CD4-positive, alpha-beta memory T cell (primary cell): ENCODE data around the gene RPS3. TPM values are rescaled to one million over a fixed set of nuclear protein-coding genes. Genes with fewer than 3 reads are reported as not detected.
A peak's percentile ranks its signal among the peaks of the same experiment; 100 is the strongest.

Experiments
- CTCF ChIA-PET: fragments of 350-600 bp; sonication (Branson Sonifier 250); formaldehyde crosslinking; loops from one replicate; lab custom pipeline; 2021; ENCODE audit warnings: inconsistent platforms; ENCODE audit not compliant: partially characterized antibody; lab: Charles Lee
- POLR2A ChIA-PET: fragments of 350-600 bp; sonication (Branson Sonifier 250); formaldehyde crosslinking; loops from one replicate; lab custom pipeline; 2021; ENCODE audit not compliant: partially characterized antibody; lab: Charles Lee
- DNase-seq, 5 donors: peaks; one replicate each; pipeline versions ENCODE4 v3.0.0 to v3.0.0-alpha.2; 2020 to 2022; ENCODE audit warnings: mixed read lengths in 1 of 5
- H3K27ac ChIP-seq: one replicate; pipeline ENCODE4 v1.7.0; 2013; ENCODE audit warnings: low read depth, low read length
- H3K27me3 ChIP-seq: 2 replicates; pipeline ENCODE4 v1.7.0; 2013; ENCODE audit warnings: mild to moderate bottlenecking, low read length, moderate library complexity; ENCODE audit not compliant: insufficient read depth
- H3K36me3 ChIP-seq: 2 replicates; pipeline ENCODE4 v1.7.0; 2013; ENCODE audit warnings: mild to moderate bottlenecking, low read length, moderate library complexity; ENCODE audit not compliant: insufficient read depth
- H3K4me1 ChIP-seq: 2 replicates; pipeline ENCODE4 v1.7.0; 2013; ENCODE audit warnings: mild to moderate bottlenecking, low read length, moderate library complexity; ENCODE audit not compliant: insufficient read depth
- H3K4me3 ChIP-seq, 2 donors: one replicate each; pipeline ENCODE4 v1.7.0; 2013; ENCODE audit warnings: low read length in 2 of 2, mild to moderate bottlenecking in 1 of 2
- H3K9me3 ChIP-seq, 2 donors: one replicate each; pipeline ENCODE4 v1.7.0; 2013; ENCODE audit warnings: low read length in 2 of 2, control low read depth in 1 of 2; ENCODE audit not compliant: control insufficient read depth in 1 of 2
- H3K27ac Mint-ChIP-seq, 7 donors: one replicate each; pipeline ENCODE4 v1.8.0; 2020 to 2021; ENCODE audit warnings: mixed read lengths in 7 of 7, mild to moderate bottlenecking in 6 of 7, inconsistent platforms in 3 of 7, moderate library complexity in 3 of 7
- H3K27me3 Mint-ChIP-seq, 2 donors: one replicate each; pipeline ENCODE4 v1.8.0; 2020 to 2021; ENCODE audit warnings: mixed read lengths in 2 of 2
- H3K36me3 Mint-ChIP-seq, 2 donors: one replicate each; pipeline ENCODE4 v1.8.0; 2020 to 2021; ENCODE audit warnings: mixed read lengths in 2 of 2, inconsistent platforms in 1 of 2, mild to moderate bottlenecking in 1 of 2
- H3K4me1 Mint-ChIP-seq, 4 donors: one replicate each; pipeline ENCODE4 v1.8.0; 2020 to 2021; ENCODE audit warnings: mixed read lengths in 4 of 4, mild to moderate bottlenecking in 1 of 4
- H3K4me3 Mint-ChIP-seq, 8 donors: one replicate each; pipeline ENCODE4 v1.8.0; 2020 to 2021; ENCODE audit warnings: mixed read lengths in 8 of 8, mild to moderate bottlenecking in 7 of 8, moderate library complexity in 6 of 8, inconsistent platforms in 3 of 8
- H3K9me3 Mint-ChIP-seq, 8 donors: one replicate each; pipeline ENCODE4 v1.8.0; 2020 to 2021; ENCODE audit warnings: mixed read lengths in 8 of 8, mild to moderate bottlenecking in 5 of 8, inconsistent platforms in 3 of 8, moderate library complexity in 1 of 8
- intact Hi-C: fragments of 100-400 bp; cut with micrococcal nuclease; formaldehyde crosslinking; loops from one replicate; pipeline ENCODE4 v1.15.1; 2023
- polyA plus RNA-seq, 2 donors: library from polyadenylated mRNA; unstranded; fragments of 300-500 nt; fragmentation: Illumina TruSeq; gene quantifications; one replicate each; pipeline ENCODE4 v1.2.3, GENCODE V29; 2021
- total RNA-seq, 2 experiments: library from RNA; stranded (reverse); gene quantifications; one replicate each; pipeline ENCODE4 v1.2.3, GENCODE V29; 2021

Gene RPS3
- total and polyA plus RNA-seq, 4 experiments from 2014 or later: 4,846 to 5,812 (median 5,249) TPM

- Mint-ChIP-seq H3K4me3 (no peak overlapping the region), H3K9me3 (no peaks in the 10 kb centered on the region), H3K36me3 (peaks cover 10 to 36% of the 10 kb centered on the region in 2 donors), H3K27ac (peak overlapping the region in 2 of 7 donors; percentile 24 to 53), H3K27me3 (no peaks in the 10 kb centered on the region), H3K4me1 (peaks cover 0 to 1% (median 0%) of the 10 kb centered on the region in 4 donors)
- Histone ChIP-seq H3K27me3 (no peaks in the 10 kb centered on the region), H3K4me1 (no peaks in the 10 kb centered on the region), H3K9me3 (no peaks in the 10 kb centered on the region), H3K27ac (no peak overlapping the region), H3K36me3 (no peaks in the 10 kb centered on the region), H3K4me3 (no peak overlapping the region)
- no peak for DNase-seq
- POLR2A ChIA-PET: interaction anchor here (1.1 kb wide), 1 partner anchor 74 kb away, joined by 5 read pairs; no protein-coding TSS in a partner anchor
- CTCF ChIA-PET: interaction anchor here (0.7 to 1.3 kb wide), 4 partner anchors 62 to 171 kb away, joined by 3 to 6 read pairs (median 4); no protein-coding TSS in a partner anchor
- intact Hi-C loops: no loop called here
These were observed 51.8 kb downstream of the RPS3 start for GRCh38 chr11:75450826-75451821.

- POLR2A ChIA-PET: no interaction called here
- H3K27ac Mint-ChIP-seq: peak overlapping the region in 1 of 7 donors; percentile 20
- Histone ChIP-seq H3K9me3 (no peaks in the 10 kb centered on the region), H3K4me3 (no peak overlapping the region), H3K27ac (no peak overlapping the region), H3K27me3 (no peaks in the 10 kb centered on the region), H3K36me3 (no peaks in the 10 kb centered on the region), H3K4me1 (no peaks in the 10 kb centered on the region)
- peaks cover 0 to 1% (median 0%) of the 10 kb centered on the region in 4 donors for H3K4me1 Mint-ChIP-seq
- H3K9me3 Mint-ChIP-seq: no peaks in the 10 kb centered on the region
- DNase-seq: no peak
- H3K27me3 Mint-ChIP-seq: no peaks in the 10 kb centered on the region
- peaks cover 10 to 30% of the 10 kb centered on the region in 2 donors for H3K36me3 Mint-ChIP-seq
- no peak overlapping the region for H3K4me3 Mint-ChIP-seq
- CTCF ChIA-PET: interaction anchor here (0.7 to 2.3 kb wide), 3 partner anchors 9 to 49 kb away, joined by 3 to 15 read pairs (median 6); no protein-coding TSS in a partner anchor
- intact Hi-C loops: no loop called here
These were observed 54.8 kb downstream of the RPS3 start for GRCh38 chr11:75453916-75454655.

GRCh38 chr11:75454987-75455386 is 55.7 kb downstream of the RPS3 start:
- DNase-seq: no peak
- ChIA-PET POLR2A (no interaction called here), CTCF (interaction anchor here (2.3 kb wide), 1 partner anchor 10 kb away, joined by 15 read pairs; no protein-coding TSS in a partner anchor)
- Mint-ChIP-seq H3K4me1 (peaks cover 0 to 1% (median 0%) of the 10 kb centered on the region in 4 donors), H3K4me3 (no peak overlapping the region), H3K9me3 (no peaks in the 10 kb centered on the region), H3K36me3 (peaks cover 10 to 31% of the 10 kb centered on the region in 2 donors), H3K27ac (peak overlapping the region in 1 of 7 donors; percentile 63), H3K27me3 (no peaks in the 10 kb centered on the region)
- Histone ChIP-seq H3K36me3 (no peaks in the 10 kb centered on the region), H3K27ac (no peak overlapping the region), H3K9me3 (no peaks in the 10 kb centered on the region), H3K27me3 (no peaks in the 10 kb centered on the region), H3K4me3 (no peak overlapping the region), H3K4me1 (no peaks in the 10 kb centered on the region)
- intact Hi-C loops: no loop called here

Other genes with a start within 250 kb of the RPS3 start
- 1 to 10 TPM; 2.4 to 2.8 TPM for gene SLCO2B1, start 248.4 kb upstream of the RPS3 start, total RNA-seq
- not detected for gene SLCO2B1, start 248.4 kb upstream of the RPS3 start, polyA plus RNA-seq
- under 1 TPM; 0.15 to 0.22 TPM for gene TPBGL, start 158.7 kb upstream of the RPS3 start, total RNA-seq
- under 1 TPM; 0.10 to 0.30 TPM for gene TPBGL, start 158.7 kb upstream of the RPS3 start, polyA plus RNA-seq
- gene ARRB1, start 47.9 kb upstream of the RPS3 start, total RNA-seq: 10 to 100 TPM; 45.0 to 47.5 TPM
- 1 to 10 TPM; 6.6 to 7.9 TPM for gene ARRB1, start 47.9 kb upstream of the RPS3 start, polyA plus RNA-seq
- gene KLHL35, start 33.7 kb downstream of the RPS3 start, total RNA-seq: 1 to 10 TPM; 1.2 to 1.5 TPM
- 1 to 10 TPM in 1 of 2 donors, under 1 TPM in 1; 0.93 to 1.5 TPM for gene KLHL35, start 33.7 kb downstream of the RPS3 start, polyA plus RNA-seq
- 100 to 1,000 TPM; 141 to 160 TPM for gene GDPD5, start 126.4 kb downstream of the RPS3 start, total RNA-seq
- 10 to 100 TPM; 11.0 to 30.0 TPM for gene GDPD5, start 126.4 kb downstream of the RPS3 start, polyA plus RNA-seq
- 10 to 100 TPM; 15.6 to 16.2 TPM for gene SERPINH1, start 162.7 kb downstream of the RPS3 start, total RNA-seq
- 1 to 10 TPM; 1.1 to 7.1 TPM for gene SERPINH1, start 162.7 kb downstream of the RPS3 start, polyA plus RNA-seq